Gastroesophageal sphincter (tissue), 4 donors: Measurements from ENCODE around the gene AUTS2. TPM values are rescaled to one million over a fixed set of nuclear protein-coding genes. Genes with fewer than 3 reads are reported as not detected.

Experiments used
- ATAC-seq: fragments of 150-250 bp; one replicate; pipeline ENCODE4 v1.9.1; 2016; ENCODE audit warnings: mild to moderate bottlenecking, moderate library complexity
- H3K27ac ChIP-seq, 4 donors: fragments of 200-600 bp; sonication (generic) in 3 of 4; 1 replicate in 3 of 4; 2 replicates in 1 of 4; pipeline ENCODE4 v1.5.1; 2016 to 2019
- H3K27me3 ChIP-seq: fragments of 200-600 bp; sonication (generic); one replicate; pipeline ENCODE4 v1.5.1; 2019
- H3K36me3 ChIP-seq, 2 donors: fragments of 200-600 bp; sonication (generic); one replicate each; pipeline ENCODE4 v1.5.1; 2019; ENCODE audit warnings: control low read depth in 1 of 2
- H3K4me1 ChIP-seq, 3 donors: fragments of 200-600 bp; sonication (generic); 1 replicate in 2 of 3; 2 replicates in 1 of 3; pipeline ENCODE4 v1.5.1; 2016 to 2019; ENCODE audit warnings: control low read depth in 2 of 3
- H3K4me3 ChIP-seq, 2 donors: fragments of 200-600 bp; sonication (generic); one replicate each; pipeline ENCODE4 v1.5.1; 2019; ENCODE audit warnings: mild to moderate bottlenecking in 1 of 2, moderate library complexity in 1 of 2
- H3K9me3 ChIP-seq, 3 donors: fragments of 200-600 bp; sonication (generic); one replicate each; pipeline ENCODE4 v1.5.1; 2017 to 2019; ENCODE audit warnings: control low read depth in 2 of 3
- CTCF ChIP-seq, 4 experiments: fragments of 200-600 bp in 2 of 4; fragments of 450-650 bp in 2 of 4; sonication (generic) in 1 of 4; IDR thresholded peaks; one replicate each; pipeline ENCODE4 v1.5.1; 2017 to 2019; ENCODE audit warnings: antibody characterized with exemption in 4 of 4, mild to moderate bottlenecking in 2 of 4, moderate library complexity in 2 of 4
- EP300 ChIP-seq: sonication (generic); formaldehyde crosslinking; IDR thresholded peaks from one replicate; pipeline ENCODE4 v1.6.1; 2017; ENCODE audit warnings: antibody characterized with exemption, mild to moderate bottlenecking
- POLR2A ChIP-seq, 2 donors: fragments of 450-650 bp; IDR thresholded peaks; one replicate each; pipeline ENCODE4 v1.6.1; 2017; ENCODE audit warnings: antibody characterized with exemption in 2 of 2, mild to moderate bottlenecking in 2 of 2, moderate library complexity in 1 of 2
- POLR2AphosphoS5 ChIP-seq: sonication (generic); formaldehyde crosslinking; IDR thresholded peaks from one replicate; pipeline ENCODE4 v1.6.1; 2017; ENCODE audit warnings: antibody characterized with exemption
- WGBS, 2 donors: methylation state at CpG; one replicate each; pipeline ENCODE4 v1.1.5; 2018; ENCODE audit warnings: low coverage in 1 of 2; 5-methylcytosine and 5-hydroxymethylcytosine counted together
- total RNA-seq, 4 donors: library from RNA; depleted of rRNA; stranded (reverse); fragments of >200 nt; gene quantifications; one replicate each; pipeline ENCODE4 v1.1.0, GENCODE V29; 2016

AUTS2 gene
- total RNA-seq, 4 donors from 2014 or later = 12.2 to 48.7 (median 44.1) TPM

GRCh38 chr7:69643708-69644445, 45.6 kb downstream of the AUTS2 start:
- 59 to 77% methylated on average over 3 of the region's 3 CpGs for WGBS, 2 donors
- H3K4me1 ChIP-seq = peaks cover 0 to 29% (median 0%) of the 10 kb centered on the region in 3 donors
- TF ChIP-seq POLR2AphosphoS5 (no peak), CTCF (IDR thresholded peaks at IDR 0.05) (no peak), POLR2A (IDR thresholded peaks at IDR 0.05) (no peak), EP300 (no peak)
- ATAC-seq = no peak
- H3K4me3 ChIP-seq = no peak overlapping the region
- H3K27ac ChIP-seq = no peak overlapping the region
- H3K27me3 ChIP-seq = no peaks in the 10 kb centered on the region
- no peaks in the 10 kb centered on the region for H3K36me3 ChIP-seq
- no peaks in the 10 kb centered on the region for H3K9me3 ChIP-seq

- no peak for ATAC-seq
- TF ChIP-seq POLR2A (IDR thresholded peaks at IDR 0.05) = no peak
- TF ChIP-seq EP300 = no peak
- no peak for TF ChIP-seq CTCF (IDR thresholded peaks at IDR 0.05)
- TF ChIP-seq POLR2AphosphoS5 = no peak
- Histone ChIP-seq H3K27me3 (no peaks in the 10 kb centered on the region), H3K9me3 (no peaks in the 10 kb centered on the region), H3K36me3 (no peaks in the 10 kb centered on the region), H3K4me1 (peaks cover 0 to 32% (median 0%) of the 10 kb centered on the region in 3 donors), H3K4me3 (no peak overlapping the region), H3K27ac (no peak overlapping the region)
- 54 to 72% methylated on average over 3 to 4 of the region's 4 CpGs for WGBS, 2 donors
These were observed 47.4 kb downstream of the AUTS2 start for GRCh38 chr7:69645683-69646082.

DNA sequence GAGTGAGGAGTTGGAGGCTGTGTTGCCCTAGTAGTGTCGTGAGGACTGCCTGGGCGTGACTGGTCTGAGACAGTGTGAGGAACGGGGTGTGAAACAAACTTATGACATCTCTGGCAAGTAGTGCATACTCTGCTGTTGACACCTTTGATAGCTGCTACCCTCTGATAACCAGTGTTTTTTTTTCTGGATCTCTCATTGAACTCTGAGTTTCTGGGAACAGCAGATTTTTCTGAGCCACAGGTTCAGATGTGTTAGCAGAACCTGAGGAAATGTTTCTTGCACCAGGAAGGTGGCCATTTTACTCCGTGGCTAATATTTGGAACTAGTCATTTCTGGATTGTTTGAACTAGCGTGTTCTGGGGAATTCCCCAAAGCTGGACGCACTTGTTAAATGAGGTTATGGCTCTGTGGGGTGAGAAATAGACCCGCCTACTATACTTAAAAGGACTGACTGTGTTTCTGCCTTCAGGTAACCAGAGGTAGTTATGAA, 52.9 kb downstream of the AUTS2 start:
- no peaks in the 10 kb centered on the region for H3K36me3 ChIP-seq
- no peak overlapping the region for H3K4me3 ChIP-seq
- 74 to 84% methylated on average over 3 to 6 of the region's 7 CpGs for WGBS, 2 donors
- H3K9me3 ChIP-seq = no peaks in the 10 kb centered on the region
- TF ChIP-seq EP300 = no peak
- no peak for TF ChIP-seq POLR2A (IDR thresholded peaks at IDR 0.05)
- TF ChIP-seq CTCF (IDR thresholded peaks at IDR 0.05) = no peak
- no peak for TF ChIP-seq POLR2AphosphoS5
- no peak for ATAC-seq
- peaks cover 8 to 54% (median 8%) of the 10 kb centered on the region in 3 donors for H3K4me1 ChIP-seq
- no peak overlapping the region for H3K27ac ChIP-seq
- H3K27me3 ChIP-seq = no peaks in the 10 kb centered on the region

DNA sequence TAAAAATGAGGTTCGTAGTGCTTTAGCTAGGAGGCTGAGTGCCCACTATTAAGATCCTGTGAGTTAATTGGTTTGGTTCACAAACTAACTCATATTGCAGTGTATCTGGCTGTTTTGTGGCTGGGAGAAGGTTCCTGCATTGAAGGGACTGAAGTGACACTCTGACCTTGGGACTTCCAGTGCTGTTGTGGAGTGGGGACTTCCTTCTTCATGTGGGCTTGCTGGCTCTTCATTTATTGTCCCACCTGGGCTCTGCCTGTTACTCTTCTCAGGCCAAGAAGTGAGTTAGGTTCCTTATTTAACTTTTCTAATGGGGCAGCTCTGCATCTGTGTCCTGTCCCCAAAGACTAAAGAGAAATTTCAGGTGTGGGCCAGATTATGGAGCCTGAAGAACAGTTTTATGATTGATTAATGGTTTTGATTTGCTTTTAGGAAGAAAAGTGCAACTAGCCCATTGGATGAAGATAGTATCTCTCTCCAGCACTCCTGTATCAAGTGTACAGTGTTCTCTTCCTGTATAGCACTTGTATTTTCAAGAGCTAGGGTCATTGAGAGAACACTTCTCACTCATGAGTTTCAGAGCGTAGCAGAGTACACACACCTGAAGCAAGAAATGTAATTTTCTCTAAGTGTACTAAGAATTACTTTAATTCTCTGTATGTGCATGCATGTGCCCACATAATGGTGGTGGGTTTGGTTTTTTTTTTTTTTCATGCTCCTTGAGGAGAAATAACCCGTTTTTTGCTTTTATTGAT, 54.8 kb downstream of the AUTS2 start:
- H3K9me3 ChIP-seq = no peaks in the 10 kb centered on the region
- peaks cover 13 to 73% (median 14%) of the 10 kb centered on the region in 3 donors for H3K4me1 ChIP-seq

More for the DNA sequence above, 54.8 kb downstream of the AUTS2 start:
- no peaks in the 10 kb centered on the region for H3K27me3 ChIP-seq
- TF ChIP-seq POLR2AphosphoS5 (no peak), EP300 (no peak), POLR2A (IDR thresholded peaks at IDR 0.05) (no peak), CTCF (IDR thresholded peaks at IDR 0.05) (no peak)
- 92 to 98% methylated on average over 3 of the region's 3 CpGs for WGBS, 2 donors
- H3K36me3 ChIP-seq = no peaks in the 10 kb centered on the region
- no peak overlapping the region for H3K4me3 ChIP-seq
- H3K27ac ChIP-seq = no peak overlapping the region
- ATAC-seq = no peak
